ENCODE data around the gene TUBA1A. TPM values are rescaled to one million over a fixed set of nuclear protein-coding genes. Genes with fewer than 3 reads are reported as not detected.
"Not testable (repeated sequence)": the region's sequence is repeated elsewhere in the genome, so short reads cannot be mapped to it uniquely, and the experiment has no call there.

The TUBA1A gene
- total RNA-seq, 1 experiment from 2014 or later = 9.8 TPM

GRCh38 chr12:49137476-49137875 lies 51.4 kb downstream of the TUBA1A start:
- no peak overlapping the region for H3K27ac Mint-ChIP-seq (ENCODE audit: low read depth, unreplicated experiment)
- H3K4me1 Mint-ChIP-seq (ENCODE audit: insufficient read depth, unreplicated experiment) = peaks cover 5% of the 10 kb centered on the region
- no peak overlapping the region for H3K4me3 Mint-ChIP-seq (ENCODE audit: unreplicated experiment)
- no TSS peak for BruUV-seq (replicated peaks)
- intact Hi-C loops (cut with micrococcal nuclease) = no loop called here
- CTCF ChIA-PET = interaction anchor here (1.2 kb wide), 1 partner anchor 75 kb away, joined by 3 read pairs; no protein-coding TSS in a partner anchor
- no peaks in the 10 kb centered on the region for H3K9me3 Mint-ChIP-seq (ENCODE audit: unreplicated experiment)
- TF ChIP-seq CTCF (IDR thresholded peaks at IDR 0.05; ENCODE audit: unreplicated experiment) = no peak
- DNase-seq (ENCODE audit: unreplicated experiment) = no peak
- POLR2A ChIA-PET = interaction anchor here (1.7 kb wide), 1 partner anchor 27 kb away, joined by 3 read pairs; no protein-coding TSS in a partner anchor
- H3K36me3 Mint-ChIP-seq (ENCODE audit: insufficient read depth, unreplicated experiment) = no peaks in the 10 kb centered on the region
- H3K27me3 Mint-ChIP-seq (ENCODE audit: insufficient read depth, unreplicated experiment) = no peaks in the 10 kb centered on the region

- H3K27ac Mint-ChIP-seq (ENCODE audit: low read depth, unreplicated experiment); H3K27me3 Mint-ChIP-seq (ENCODE audit: insufficient read depth, unreplicated experiment); intact Hi-C loops (cut with micrococcal nuclease); H3K4me1 Mint-ChIP-seq (ENCODE audit: insufficient read depth, unreplicated experiment); H3K4me3 Mint-ChIP-seq (ENCODE audit: unreplicated experiment); H3K9me3 Mint-ChIP-seq (ENCODE audit: unreplicated experiment); DNase-seq (ENCODE audit: unreplicated experiment); H3K36me3 Mint-ChIP-seq (ENCODE audit: insufficient read depth, unreplicated experiment); BruUV-seq (replicated peaks): not testable (repeated sequence)
- POLR2A ChIA-PET = interaction anchor here (1.7 kb wide), 1 partner anchor 27 kb away, joined by 3 read pairs; no protein-coding TSS in a partner anchor
- CTCF ChIA-PET = interaction anchor here (1.2 kb wide), 1 partner anchor 74 kb away, joined by 3 read pairs; no protein-coding TSS in a partner anchor
These were observed 51.9 kb downstream of the TUBA1A start for GRCh38 chr12:49136997-49137396.

Other genes with a start within 250 kb of the TUBA1A start
- 117 and 129 TPM in 2 replicates for gene ARF3, start 231.6 kb downstream of the TUBA1A start, total RNA-seq (2022)
- 1.1 TPM in 1 of 2 replicates, not detected in the other for gene WNT10B, start 217.3 kb downstream of the TUBA1A start, total RNA-seq (2022)
- not detected in 2 replicates for gene WNT1, start 210.8 kb downstream of the TUBA1A start, total RNA-seq (2022)
- 0.28 and 0.47 TPM in 2 replicates for gene DDN, start 189.7 kb downstream of the TUBA1A start, total RNA-seq (2022)
- gene PRKAG1, start 170.3 kb downstream of the TUBA1A start, total RNA-seq (2022) = 80.3 and 84.6 TPM in 2 replicates
- gene KMT2D, start 128.3 kb downstream of the TUBA1A start, total RNA-seq (2022) = 76.9 and 92.5 TPM in 2 replicates
- gene RHEBL1, start 119.1 kb downstream of the TUBA1A start, total RNA-seq (2022) = 0.35 and 0.93 TPM in 2 replicates
- not detected in 2 replicates for gene DHH, start 94.3 kb downstream of the TUBA1A start, total RNA-seq (2022)
- gene LMBR1L, start 78.2 kb downstream of the TUBA1A start, total RNA-seq (2022) = 27.8 and 35.7 TPM in 2 replicates
- gene TUBA1B, start 57.7 kb downstream of the TUBA1A start, total RNA-seq (2022) = 282 and 369 TPM in 2 replicates
- 253 and 303 TPM in 2 replicates for gene TUBA1C, start 76.0 kb upstream of the TUBA1A start, total RNA-seq (2022)
- 1.4 and 2.7 TPM in 2 replicates for gene PRPH, start 106.1 kb upstream of the TUBA1A start, total RNA-seq (2022)
- gene TROAP, start 134.2 kb upstream of the TUBA1A start, total RNA-seq (2022) = 30.8 and 41.9 TPM in 2 replicates
- gene C1QL4, start 148.1 kb upstream of the TUBA1A start, total RNA-seq (2022) = 0.20 TPM in 1 of 2 replicates, not detected in the other
- 0.25 and 0.33 TPM in 2 replicates for gene DNAJC22, start 157.8 kb upstream of the TUBA1A start, total RNA-seq (2022)
- gene SPATS2, start 178.4 kb upstream of the TUBA1A start, total RNA-seq (2022) = 21.0 and 26.0 TPM in 2 replicates